Fibroblast of mammary gland (primary cell): Measurements from ENCODE around the gene MX1.
"Not testable (repeated sequence)": the region's sequence is repeated elsewhere in the genome, so short reads cannot be mapped to it uniquely, and the experiment has no call there.

Experiments
- DNase-seq: peaks from one replicate; pipeline ENCODE4 v3.0.0-alpha.2; 2010; ENCODE audit warnings: low read depth
- H3K4me3 ChIP-seq: 2 replicates; pipeline ENCODE4 v1.5.1; 2011; ENCODE audit warnings: low read depth, mild to moderate bottlenecking, low read length, moderate library complexity; ENCODE audit not compliant: control insufficient read depth
- TF ChIP-seq, protein P1 (sequence below): conservative IDR thresholded peaks from 2 replicates; pipeline ENCODE4 v1.5.1; 2011; ENCODE audit warnings: low read depth, low read length, inconsistent platforms; ENCODE audit not compliant: control insufficient read depth, insufficient read depth

MX1 gene

GRCh38 chr21:41418393-41418792 lies 7.6 kb upstream of the MX1 start:
- no peak for DNase-seq
- TF ChIP-seq, protein P1, sequence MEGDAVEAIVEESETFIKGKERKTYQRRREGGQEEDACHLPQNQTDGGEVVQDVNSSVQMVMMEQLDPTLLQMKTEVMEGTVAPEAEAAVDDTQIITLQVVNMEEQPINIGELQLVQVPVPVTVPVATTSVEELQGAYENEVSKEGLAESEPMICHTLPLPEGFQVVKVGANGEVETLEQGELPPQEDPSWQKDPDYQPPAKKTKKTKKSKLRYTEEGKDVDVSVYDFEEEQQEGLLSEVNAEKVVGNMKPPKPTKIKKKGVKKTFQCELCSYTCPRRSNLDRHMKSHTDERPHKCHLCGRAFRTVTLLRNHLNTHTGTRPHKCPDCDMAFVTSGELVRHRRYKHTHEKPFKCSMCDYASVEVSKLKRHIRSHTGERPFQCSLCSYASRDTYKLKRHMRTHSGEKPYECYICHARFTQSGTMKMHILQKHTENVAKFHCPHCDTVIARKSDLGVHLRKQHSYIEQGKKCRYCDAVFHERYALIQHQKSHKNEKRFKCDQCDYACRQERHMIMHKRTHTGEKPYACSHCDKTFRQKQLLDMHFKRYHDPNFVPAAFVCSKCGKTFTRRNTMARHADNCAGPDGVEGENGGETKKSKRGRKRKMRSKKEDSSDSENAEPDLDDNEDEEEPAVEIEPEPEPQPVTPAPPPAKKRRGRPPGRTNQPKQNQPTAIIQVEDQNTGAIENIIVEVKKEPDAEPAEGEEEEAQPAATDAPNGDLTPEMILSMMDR: no peak

GRCh38 chr21:41418956-41419680 lies 6.9 kb upstream of the MX1 start:
- TF ChIP-seq, protein P1: no peak
- no peak for DNase-seq
- H3K4me3 ChIP-seq: no peak overlapping the region

More at GRCh38 chr21:41418393-41418792, 7.6 kb upstream of the MX1 start:
- H3K4me3 ChIP-seq: no peak overlapping the region

GRCh38 chr21:41419921-41420862 lies 5.8 kb upstream of the MX1 start:
- peak; percentile 87 for DNase-seq

GRCh38 chr21:41420998-41421397 lies 5.0 kb upstream of the MX1 start:
- DNase-seq: not testable (repeated sequence)
- H3K4me3 ChIP-seq: peak overlapping the region; percentile 62

More at GRCh38 chr21:41419921-41420862, 5.8 kb upstream of the MX1 start:
- TF ChIP-seq, protein P1: no peak
- H3K4me3 ChIP-seq: peak overlapping the region; percentile 62

GRCh38 chr21:41422546-41423304 lies 3.3 kb upstream of the MX1 start:
- no peak overlapping the region for H3K4me3 ChIP-seq
- DNase-seq: no peak
- TF ChIP-seq, protein P1: no peak

GRCh38 chr21:41423305-41423636 lies 2.8 kb upstream of the MX1 start:
- not testable (repeated sequence) for DNase-seq, H3K4me3 ChIP-seq

DNA sequence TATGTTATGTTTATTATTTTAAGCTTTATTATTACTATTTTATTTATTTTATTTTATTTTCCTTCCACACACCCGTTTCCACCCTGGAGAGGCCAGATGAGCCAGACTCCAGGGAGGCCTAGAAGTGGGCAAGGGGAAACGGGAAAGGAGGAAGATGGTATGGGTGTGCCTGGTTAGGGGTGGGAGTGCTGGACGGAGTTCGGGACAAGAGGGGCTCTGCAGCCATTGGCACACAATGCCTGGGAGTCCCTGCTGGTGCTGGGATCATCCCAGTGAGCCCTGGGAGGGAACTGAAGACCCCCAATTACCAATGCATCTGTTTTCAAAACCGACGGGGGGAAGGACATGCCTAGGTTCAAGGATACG lies 468 bp upstream of the MX1 start:
- DNase-seq: no peak
- H3K4me3 ChIP-seq: peak overlapping the region; percentile 51
- TF ChIP-seq, protein P1: no peak
